Lung (tissue), 12 donors: ENCODE data around the gene CFAP99. TPM values are rescaled to one million over a fixed set of nuclear protein-coding genes. Genes with fewer than 3 reads are reported as not detected.

Experiments used
- ATAC-seq: fragments of 200-7000 bp; cut with Tn5 transposase; one replicate; pipeline ENCODE4 v1.9.1; 2020; ENCODE audit warnings: moderate number of reproducible peaks; ENCODE audit not compliant: insufficient read depth, low FRiP score
- DNase-seq, 3 donors: peaks; one replicate each; pipeline ENCODE4 v3.0.0-alpha.2; 2013 to 2017
- H3K27ac ChIP-seq, 2 donors: one replicate each; pipeline ENCODE4 v1.5.1; 2013; ENCODE audit warnings: mild to moderate bottlenecking in 2 of 2, moderate library complexity in 2 of 2, control low read depth in 1 of 2, inconsistent platforms in 1 of 2, low read depth in 1 of 2, low read length in 1 of 2
- H3K27me3 ChIP-seq, 3 donors: one replicate each; pipeline ENCODE4 v1.5.1; 2013; ENCODE audit warnings: low read length in 2 of 3; ENCODE audit not compliant: control insufficient read depth in 3 of 3, insufficient read depth in 3 of 3
- H3K36me3 ChIP-seq, 4 donors: one replicate each; pipeline ENCODE4 v1.5.1; 2013; ENCODE audit warnings: low read length in 4 of 4, mild to moderate bottlenecking in 1 of 4, moderate library complexity in 1 of 4; ENCODE audit not compliant: control insufficient read depth in 4 of 4, insufficient read depth in 4 of 4
- H3K4me1 ChIP-seq, 5 donors: one replicate each; pipeline ENCODE4 v1.5.1; 2013; ENCODE audit warnings: low read length in 5 of 5, mild to moderate bottlenecking in 2 of 5, moderate library complexity in 1 of 5; ENCODE audit not compliant: control insufficient read depth in 5 of 5, insufficient read depth in 5 of 5
- H3K4me3 ChIP-seq: one replicate; pipeline ENCODE4 v1.5.1; 2013; ENCODE audit warnings: mild to moderate bottlenecking, control low read depth, moderate library complexity
- H3K9ac ChIP-seq, 2 donors: one replicate each; pipeline ENCODE4 v1.5.1; 2013; ENCODE audit warnings: low read length in 2 of 2, control low read depth in 1 of 2; ENCODE audit not compliant: insufficient read depth in 1 of 2
- H3K9me3 ChIP-seq, 4 donors: one replicate each; pipeline ENCODE4 v1.5.1; 2013; ENCODE audit warnings: low read length in 3 of 4, mild to moderate bottlenecking in 1 of 4, moderate library complexity in 1 of 4; ENCODE audit not compliant: control insufficient read depth in 4 of 4, insufficient read depth in 3 of 4
- WGBS, 2 donors: extraction: QIAGEN DNeasy Blood & Tissue Kit; methylation state at CpG; one replicate each; pipeline ENCODE4 v1.1.7; 2013; 5-methylcytosine and 5-hydroxymethylcytosine counted together
- polyA plus RNA-seq, 2 donors: library from polyadenylated mRNA; stranded (reverse); fragments of 200-250 nt; gene quantifications; one replicate each; pipeline ENCODE4 v1.2.1, GENCODE V29; 2013
- total RNA-seq, 2 donors: library from RNA; depleted of rRNA in 1 of 2; stranded (reverse); fragments of >200 nt in 1 of 2; gene quantifications; one replicate each; pipeline ENCODE4 v1.2.1, GENCODE V29; 2014 to 2021
- TF ChIP-seq, protein P1 (sequence below): IDR thresholded peaks from 2 replicates; pipeline ENCODE4 v1.5.1; 2012; ENCODE audit warnings: mild to moderate bottlenecking; ENCODE audit errors: control extremely low read depth, extremely low read depth
- donor health status: control.
- donor health status: control.
- donor health status: Bipolar disorder and iron deficiency.
- donor health status: healthy.
- donor health status: DM: yes; HTN: yes; CAD: no.

The CFAP99 gene
- total and polyA plus RNA-seq, 4 donors, result 2.1 to 12.1 (median 2.3) TPM

DNA sequence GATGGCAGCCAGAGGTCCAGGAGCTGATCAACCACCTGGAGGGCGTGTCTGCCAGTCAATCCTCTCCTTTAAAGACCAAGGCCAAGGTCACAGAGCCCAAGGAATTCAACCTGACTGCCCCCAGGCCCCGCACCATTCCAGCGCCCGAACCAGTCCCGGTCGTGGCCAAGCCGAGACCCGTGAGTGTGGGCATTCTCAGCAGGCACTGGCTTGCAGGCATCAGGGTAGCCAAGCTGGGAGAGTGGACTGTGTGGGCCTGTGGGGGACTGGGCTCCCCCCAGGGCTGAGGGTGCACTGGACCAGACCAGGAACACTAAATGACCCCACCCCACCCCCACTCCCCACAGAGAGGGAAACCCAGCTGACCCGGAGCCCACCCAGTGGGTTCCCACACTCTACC is 26.4 kb downstream of the CFAP99 start:
- 94 to 96% methylated on average over 9 of the region's 9 CpGs for WGBS, 2 donors
- H3K27me3 ChIP-seq, result no peaks in the 10 kb centered on the region
- H3K27ac ChIP-seq, result no peak overlapping the region
- no peak for ATAC-seq
- peak overlapping the region; percentile 2 for H3K4me3 ChIP-seq
- TF ChIP-seq, protein P1, sequence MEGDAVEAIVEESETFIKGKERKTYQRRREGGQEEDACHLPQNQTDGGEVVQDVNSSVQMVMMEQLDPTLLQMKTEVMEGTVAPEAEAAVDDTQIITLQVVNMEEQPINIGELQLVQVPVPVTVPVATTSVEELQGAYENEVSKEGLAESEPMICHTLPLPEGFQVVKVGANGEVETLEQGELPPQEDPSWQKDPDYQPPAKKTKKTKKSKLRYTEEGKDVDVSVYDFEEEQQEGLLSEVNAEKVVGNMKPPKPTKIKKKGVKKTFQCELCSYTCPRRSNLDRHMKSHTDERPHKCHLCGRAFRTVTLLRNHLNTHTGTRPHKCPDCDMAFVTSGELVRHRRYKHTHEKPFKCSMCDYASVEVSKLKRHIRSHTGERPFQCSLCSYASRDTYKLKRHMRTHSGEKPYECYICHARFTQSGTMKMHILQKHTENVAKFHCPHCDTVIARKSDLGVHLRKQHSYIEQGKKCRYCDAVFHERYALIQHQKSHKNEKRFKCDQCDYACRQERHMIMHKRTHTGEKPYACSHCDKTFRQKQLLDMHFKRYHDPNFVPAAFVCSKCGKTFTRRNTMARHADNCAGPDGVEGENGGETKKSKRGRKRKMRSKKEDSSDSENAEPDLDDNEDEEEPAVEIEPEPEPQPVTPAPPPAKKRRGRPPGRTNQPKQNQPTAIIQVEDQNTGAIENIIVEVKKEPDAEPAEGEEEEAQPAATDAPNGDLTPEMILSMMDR, result no peak
- no peak overlapping the region for H3K9ac ChIP-seq
- no peaks in the 10 kb centered on the region for H3K9me3 ChIP-seq
- no peak for DNase-seq
- H3K36me3 ChIP-seq, result no peaks in the 10 kb centered on the region
- H3K4me1 ChIP-seq, result peaks cover 0 to 2% (median 0%) of the 10 kb centered on the region in 5 donors

DNA sequence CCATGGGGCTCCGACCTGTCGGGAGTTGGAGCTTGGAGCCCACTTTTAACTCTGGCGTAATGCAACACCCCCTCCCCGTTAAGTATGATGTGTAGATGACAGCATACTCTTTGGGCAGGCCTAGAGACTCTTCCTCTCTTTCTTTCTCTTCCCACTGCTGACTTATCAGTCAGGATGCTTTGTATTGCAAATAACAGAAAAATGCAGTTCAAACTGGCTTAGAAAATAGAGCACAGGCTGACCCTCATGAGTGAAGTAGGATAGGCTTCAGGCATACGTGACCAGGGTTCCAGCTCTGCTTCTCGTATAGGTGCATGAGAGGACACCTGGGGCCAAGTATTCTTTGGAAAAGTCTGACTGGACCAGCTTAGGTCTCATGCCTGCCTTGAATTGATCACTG is 26.8 kb downstream of the CFAP99 start:
- Histone ChIP-seq H3K4me3 (no peak overlapping the region), H3K27ac (no peak overlapping the region), H3K36me3 (no peaks in the 10 kb centered on the region), H3K4me1 (peaks cover 0 to 2% (median 0%) of the 10 kb centered on the region in 5 donors), H3K9me3 (no peaks in the 10 kb centered on the region), H3K9ac (no peak overlapping the region), H3K27me3 (no peaks in the 10 kb centered on the region)
- WGBS, 2 donors, result 89 to 92% methylated on average over 6 of the region's 6 CpGs
- no peak for DNase-seq
- TF ChIP-seq, protein P1, result no peak
- no peak for ATAC-seq

DNA sequence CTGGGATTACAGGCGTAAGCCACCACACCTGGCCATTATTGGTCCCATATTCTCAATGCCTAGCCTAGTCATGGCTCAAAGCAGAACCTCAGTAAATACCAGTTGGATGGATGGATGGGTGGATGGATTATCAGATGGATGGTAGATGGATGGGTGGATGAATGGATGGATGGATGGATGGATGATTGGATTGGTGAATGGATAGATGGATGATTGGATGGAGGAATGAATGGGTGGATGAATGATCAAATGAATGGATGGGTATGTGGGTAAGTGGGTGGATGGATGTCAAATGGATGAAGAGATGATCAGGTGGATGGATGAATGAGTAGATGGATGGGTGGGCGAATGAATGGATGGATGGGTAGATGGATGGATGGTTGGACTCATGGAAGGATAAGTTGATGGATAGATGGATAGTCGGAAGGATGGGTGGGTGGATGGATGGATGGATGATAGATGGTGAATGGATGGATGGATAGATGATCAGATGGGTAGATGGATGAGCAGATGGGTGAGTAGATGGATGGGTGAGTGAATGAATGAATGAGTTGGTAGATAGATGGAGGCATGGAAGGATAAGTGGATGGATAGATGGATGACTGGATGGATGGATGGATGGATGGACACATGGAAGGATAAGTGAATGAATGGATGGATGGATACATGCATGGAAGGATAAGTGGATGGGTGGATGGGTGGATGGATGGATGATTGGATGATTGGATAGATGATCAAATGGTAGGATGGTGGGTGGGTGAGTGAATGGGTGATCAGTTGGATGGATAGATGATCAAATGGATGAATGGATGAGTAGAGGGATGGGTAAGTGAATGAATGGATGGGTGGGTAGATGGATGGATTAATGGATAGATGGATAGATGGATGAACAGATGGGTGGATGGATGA is 28.2 kb downstream of the CFAP99 start:
- Histone ChIP-seq H3K9ac (no peak overlapping the region), H3K4me1 (no peaks in the 10 kb centered on the region), H3K4me3 (no peak overlapping the region), H3K9me3 (no peaks in the 10 kb centered on the region), H3K27me3 (no peaks in the 10 kb centered on the region), H3K36me3 (no peaks in the 10 kb centered on the region), H3K27ac (no peak overlapping the region)
- 90 to 94% methylated on average over 3 of the region's 3 CpGs for WGBS, 2 donors
- no peak for ATAC-seq
- DNase-seq, result no peak
- TF ChIP-seq, protein P1, result no peak
